Fibroblast of lung (primary cell): ENCODE results near the gene SRSF3.

Experiments used
- EZH2 ChIP-seq: IDR thresholded peaks from 2 replicates; pipeline ENCODE4 v1.5.1; 2012; ENCODE audit warnings: low read length, control low read depth, mild to moderate bottlenecking; ENCODE audit errors: missing control alignments
- TF ChIP-seq, protein P1 (sequence below), 2 donors: IDR thresholded peaks in 1 of 2; conservative IDR thresholded peaks in 1 of 2; 1 replicate in 1 of 2; 2 replicates in 1 of 2; pipeline ENCODE4 v1.5.1; 2011 to 2012; ENCODE audit warnings: low read length in 2 of 2, control low read depth in 1 of 2, inconsistent platforms in 1 of 2, low read depth in 1 of 2, mild to moderate bottlenecking in 1 of 2

GRCh38 chr6:36600564-36601146 lies 6.5 kb downstream of the SRSF3 start:
- TF ChIP-seq, protein P1, sequence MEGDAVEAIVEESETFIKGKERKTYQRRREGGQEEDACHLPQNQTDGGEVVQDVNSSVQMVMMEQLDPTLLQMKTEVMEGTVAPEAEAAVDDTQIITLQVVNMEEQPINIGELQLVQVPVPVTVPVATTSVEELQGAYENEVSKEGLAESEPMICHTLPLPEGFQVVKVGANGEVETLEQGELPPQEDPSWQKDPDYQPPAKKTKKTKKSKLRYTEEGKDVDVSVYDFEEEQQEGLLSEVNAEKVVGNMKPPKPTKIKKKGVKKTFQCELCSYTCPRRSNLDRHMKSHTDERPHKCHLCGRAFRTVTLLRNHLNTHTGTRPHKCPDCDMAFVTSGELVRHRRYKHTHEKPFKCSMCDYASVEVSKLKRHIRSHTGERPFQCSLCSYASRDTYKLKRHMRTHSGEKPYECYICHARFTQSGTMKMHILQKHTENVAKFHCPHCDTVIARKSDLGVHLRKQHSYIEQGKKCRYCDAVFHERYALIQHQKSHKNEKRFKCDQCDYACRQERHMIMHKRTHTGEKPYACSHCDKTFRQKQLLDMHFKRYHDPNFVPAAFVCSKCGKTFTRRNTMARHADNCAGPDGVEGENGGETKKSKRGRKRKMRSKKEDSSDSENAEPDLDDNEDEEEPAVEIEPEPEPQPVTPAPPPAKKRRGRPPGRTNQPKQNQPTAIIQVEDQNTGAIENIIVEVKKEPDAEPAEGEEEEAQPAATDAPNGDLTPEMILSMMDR (conservative IDR thresholded peaks at IDR 0.05 in 1 of 2, IDR thresholded peaks at IDR 0.05 in 1 of 2; ENCODE audit: low read depth in 1 of 2, low read length in 2 of 2) = no peak
- TF ChIP-seq EZH2 = no peak
